ENCODE data around the gene RAD52.

The RAD52 gene

GRCh38 chr12:868722-869121, 80.8 kb downstream of the RAD52 start:
- DNase-seq (ENCODE audit: low read depth): no peak

DNA sequence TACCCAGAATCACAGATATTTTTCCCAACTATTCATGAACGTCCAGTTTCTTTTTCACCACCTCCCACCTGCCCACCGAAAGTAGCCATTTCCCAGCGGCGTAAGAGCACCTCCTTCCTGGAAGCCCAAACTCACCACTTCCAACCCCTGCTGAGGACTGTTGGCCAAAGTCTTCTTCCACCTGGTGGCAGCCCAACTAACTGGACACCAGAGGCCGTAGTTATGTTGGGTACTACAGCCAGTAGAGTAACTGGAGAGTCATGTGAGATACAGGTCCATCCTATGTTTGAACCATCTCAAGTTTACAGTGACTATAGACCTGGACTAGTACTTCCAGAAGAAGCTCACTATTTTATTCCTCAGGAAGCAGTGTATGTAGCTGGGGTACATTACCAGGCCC, 81.6 kb downstream of the RAD52 start:
- DNase-seq (ENCODE audit: low read depth): no peak

DNA sequence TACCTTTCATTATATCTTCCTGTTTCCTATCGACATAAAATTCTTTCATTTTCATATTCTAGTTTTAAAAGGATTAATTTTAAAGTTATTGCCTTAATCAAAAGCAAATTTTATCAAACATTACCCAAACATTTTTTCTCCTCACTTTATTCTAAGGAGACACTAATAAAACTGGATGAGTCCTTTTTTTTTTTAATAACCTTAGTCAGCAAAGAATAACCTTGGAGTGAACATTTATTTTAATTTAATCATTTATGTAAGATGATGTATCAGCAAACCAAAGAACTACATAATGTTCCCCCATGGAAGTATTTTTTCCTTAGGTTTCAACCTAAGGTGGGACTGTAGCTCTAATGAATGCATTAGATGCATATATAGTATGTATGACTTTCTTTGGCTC, 83.9 kb downstream of the RAD52 start:
- no peak for DNase-seq (ENCODE audit: low read depth)

DNA sequence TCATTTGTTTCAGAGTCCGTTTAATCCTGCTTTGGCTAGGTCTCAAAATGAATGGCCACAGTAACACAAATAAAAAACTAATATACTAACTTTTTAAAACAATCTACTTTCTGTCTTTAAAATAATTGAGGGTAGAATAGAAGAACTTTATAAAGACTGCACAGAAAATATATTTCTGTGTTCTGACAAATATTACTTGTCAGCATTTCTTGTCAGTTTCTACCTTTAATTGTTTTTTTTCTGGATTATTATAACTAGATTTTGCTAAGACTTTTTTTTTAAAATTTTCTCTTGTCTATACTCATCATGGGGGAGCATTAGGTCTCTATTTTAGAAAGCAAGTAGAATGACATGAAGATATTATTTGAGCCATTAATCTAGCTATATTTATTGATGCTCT, 86.2 kb downstream of the RAD52 start:
- no peak for DNase-seq (ENCODE audit: low read depth)

DNA sequence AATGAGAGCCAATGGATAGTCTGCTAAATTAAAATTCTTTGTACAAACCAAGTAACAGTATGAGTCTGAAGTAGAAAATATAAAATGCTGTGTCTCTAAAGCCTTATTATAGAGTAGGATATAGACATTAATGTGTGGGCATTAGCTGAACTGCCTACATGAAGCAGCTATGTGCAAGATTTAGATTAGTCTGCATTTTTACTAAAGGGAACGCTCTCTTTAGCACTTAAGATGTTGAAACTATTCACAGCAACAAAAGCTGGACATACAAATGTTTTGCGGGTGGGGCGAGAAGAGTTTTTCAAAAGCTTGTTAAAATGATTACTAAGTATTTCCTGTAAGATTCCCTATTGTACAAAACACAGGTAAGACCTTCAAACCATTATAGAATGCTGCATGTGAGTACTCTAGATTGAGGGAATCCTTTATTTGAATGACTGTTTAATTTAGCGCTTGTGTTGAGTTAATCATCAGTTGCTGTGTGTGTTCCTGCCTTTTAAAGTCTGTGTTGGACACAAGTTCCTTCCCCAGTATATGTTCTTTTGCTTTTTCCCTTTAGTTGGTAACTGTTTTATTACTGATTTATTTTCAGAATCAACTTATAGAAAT, 87.1 kb downstream of the RAD52 start:
- DNase-seq (ENCODE audit: low read depth): no peak

All from stimulated activated CD8-positive, alpha-beta memory T cell treated with anti-CD3 and anti-CD28 coated beads, Interleukin-12 subunit alpha, Interleukin-12 subunit beta, amount 100 ng/mL, for 1 hour (primary cell).